ENCODE data around the gene MAK.

MAK gene

DNA sequence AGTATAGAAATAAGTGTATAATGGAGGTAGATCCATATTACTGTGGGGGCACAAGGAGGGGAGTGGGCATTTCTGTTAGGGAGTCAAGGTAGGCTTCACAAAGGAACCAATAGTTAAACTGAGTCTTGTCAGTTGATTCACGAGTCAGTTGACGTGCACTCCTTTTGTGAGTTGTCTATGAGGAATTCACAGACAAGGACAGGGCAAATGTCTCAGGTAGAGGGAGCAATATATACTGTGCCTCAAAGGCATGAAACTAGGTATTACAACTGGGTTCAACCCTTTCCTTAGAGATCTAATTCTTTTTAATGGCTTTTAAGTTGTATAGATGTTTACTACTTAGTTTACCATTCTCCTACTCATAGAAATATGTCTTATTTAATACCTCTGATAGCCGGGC, 104.5 kb downstream of the MAK start:
- no peak overlapping the region for H3K27ac ChIP-seq
- no peak for DNase-seq (ENCODE audit: low read depth, low spot score)
- H3K4me3 ChIP-seq, result no peak overlapping the region
- no peak overlapping the region for H3K9ac ChIP-seq (ENCODE audit: insufficient read length)
- TF ChIP-seq POLR2AphosphoS5 (IDR thresholded peaks at IDR 0.05; ENCODE audit: borderline replicate concordance, low read depth, low read length) (no peak), EZH2 (IDR thresholded peaks at IDR 0.05) (no peak), FOXP2 (optimal IDR thresholded peaks at IDR 0.05; ENCODE audit: control extremely low read depth, extremely low read length, insufficient read depth) (no peak)
- H3K9me3 ChIP-seq (ENCODE audit: low read depth, low read length), result no peaks in the 10 kb centered on the region
- H3K36me3 ChIP-seq (ENCODE audit: insufficient read depth, low read length), result no peaks in the 10 kb centered on the region; the same call in 1 of the 2 replicates

DNA sequence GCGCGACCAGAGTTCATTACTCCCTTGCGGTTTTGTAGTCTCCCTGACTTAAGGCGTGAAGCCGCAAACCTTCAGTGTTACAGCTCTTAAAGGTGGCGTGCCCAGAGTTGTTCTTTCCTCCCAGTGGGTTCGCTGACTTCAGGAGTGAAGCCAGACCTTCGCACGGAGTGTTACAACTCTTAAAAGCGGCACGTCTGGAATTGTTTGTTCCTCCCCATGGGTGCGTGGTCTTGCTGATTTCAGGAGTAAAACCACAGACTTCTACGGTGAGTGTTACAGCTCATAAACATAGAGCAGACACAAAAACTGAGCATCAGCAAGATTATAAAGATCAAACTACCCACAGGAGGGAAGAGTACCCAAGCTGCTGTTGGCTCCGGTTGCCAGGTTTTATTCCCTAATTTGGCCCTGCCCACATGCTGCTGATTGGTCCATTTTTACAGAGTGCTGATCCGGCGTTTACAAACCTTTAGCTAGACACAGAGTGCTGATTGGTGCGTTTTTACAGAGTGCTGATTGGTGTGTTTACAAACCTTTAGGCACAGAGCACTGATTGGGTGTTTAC, 105.1 kb downstream of the MAK start:
- peak; percentile 75 for TF ChIP-seq POLR2AphosphoS5 (IDR thresholded peaks at IDR 0.05; ENCODE audit: borderline replicate concordance, low read depth, low read length)
- TF ChIP-seq EZH2 (IDR thresholded peaks at IDR 0.05), result no peak
- peak; percentile 10 for DNase-seq (ENCODE audit: low read depth, low spot score)
- no peak overlapping the region for H3K4me3 ChIP-seq
- no peak overlapping the region for H3K9ac ChIP-seq (ENCODE audit: insufficient read length)
- no peaks in the 10 kb centered on the region; the same call in 1 of the 2 replicates for H3K36me3 ChIP-seq (ENCODE audit: insufficient read depth, low read length)
- H3K9me3 ChIP-seq (ENCODE audit: low read depth, low read length), result no peaks in the 10 kb centered on the region
- H3K27ac ChIP-seq, result no peak overlapping the region

DNA sequence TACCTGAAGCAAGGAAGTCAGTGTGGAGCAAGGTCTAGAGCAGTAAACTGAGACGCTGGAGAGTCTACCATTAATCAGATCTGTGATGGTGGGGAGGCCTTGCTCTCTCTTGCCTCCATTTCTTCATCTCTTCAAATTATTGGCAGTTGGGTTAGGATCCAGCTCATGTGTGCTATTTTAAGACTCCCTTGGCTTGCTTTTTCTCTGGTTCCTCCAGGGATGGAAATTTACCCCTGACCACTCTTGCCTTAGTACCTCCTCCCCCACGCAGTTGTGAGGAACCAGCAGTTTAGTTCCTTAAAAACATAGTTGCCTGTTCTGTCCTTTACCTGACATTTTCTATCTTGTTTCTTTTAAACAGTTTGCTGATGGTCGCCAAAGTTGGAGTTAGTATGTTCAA, 108.1 kb downstream of the MAK start:
- TF ChIP-seq POLR2AphosphoS5 (IDR thresholded peaks at IDR 0.05; ENCODE audit: borderline replicate concordance, low read depth, low read length), result no peak
- no peak for TF ChIP-seq EZH2 (IDR thresholded peaks at IDR 0.05)
- TF ChIP-seq FOXP2 (optimal IDR thresholded peaks at IDR 0.05; ENCODE audit: control extremely low read depth, extremely low read length, insufficient read depth), result no peak
- no peak for DNase-seq (ENCODE audit: low read depth, low spot score)
- Histone ChIP-seq H3K36me3 (ENCODE audit: insufficient read depth, low read length) (no peaks in the 10 kb centered on the region; the same call in 1 of the 2 replicates), H3K9me3 (ENCODE audit: low read depth, low read length) (no peaks in the 10 kb centered on the region), H3K9ac (ENCODE audit: insufficient read length) (no peak overlapping the region), H3K27ac (no peak overlapping the region), H3K4me3 (no peak overlapping the region)

DNA sequence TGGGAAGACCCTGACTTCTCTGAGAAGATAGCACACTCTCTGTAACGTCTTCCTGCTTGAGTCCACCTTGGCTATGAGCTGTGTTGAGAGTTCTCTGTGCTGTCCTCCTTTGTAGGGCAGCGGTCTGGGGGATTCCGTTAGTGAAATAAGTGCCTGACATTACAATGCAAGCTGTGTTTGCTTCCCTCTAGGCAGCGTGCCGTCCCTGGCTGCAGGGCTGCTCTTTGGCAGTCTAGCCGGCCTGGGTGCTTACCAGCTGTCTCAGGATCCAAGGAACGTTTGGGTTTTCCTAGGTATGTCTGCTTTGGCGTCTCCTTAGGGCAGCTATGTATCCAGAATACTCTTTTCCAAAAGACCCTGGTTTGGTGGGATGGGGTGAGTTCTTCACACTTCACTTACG, 112.6 kb downstream of the MAK start:
- H3K27ac ChIP-seq, result no peak overlapping the region

DNA sequence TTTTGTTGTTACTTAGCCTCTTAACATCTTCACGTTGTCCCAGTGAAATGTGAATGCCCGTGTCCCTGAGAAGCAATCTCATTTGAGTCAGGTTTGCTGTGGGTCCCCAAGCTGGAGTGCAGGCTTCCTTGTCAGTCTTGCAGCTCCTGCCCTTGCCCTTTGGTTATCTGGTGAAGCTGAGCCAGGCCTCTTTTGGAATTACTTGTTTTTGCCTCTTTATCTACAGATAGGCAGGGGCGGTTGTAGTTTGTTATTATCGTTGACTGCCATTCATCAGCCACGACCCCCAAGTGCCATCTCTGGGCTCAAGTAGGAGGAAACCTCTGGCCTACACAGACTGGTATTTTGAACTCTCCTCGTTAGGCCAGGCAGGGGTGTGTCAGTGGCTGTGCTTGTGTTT, 113.3 kb downstream of the MAK start:
- DNase-seq (ENCODE audit: low read depth, low spot score), result no peak
- H3K9me3 ChIP-seq (ENCODE audit: low read depth, low read length), result no peaks in the 10 kb centered on the region
- no peak overlapping the region for H3K4me3 ChIP-seq
- no peak overlapping the region for H3K27ac ChIP-seq
- H3K9ac ChIP-seq (ENCODE audit: insufficient read length), result no peak overlapping the region
- H3K36me3 ChIP-seq (ENCODE audit: insufficient read depth, low read length), result no peaks in the 10 kb centered on the region; the same call in 1 of the 2 replicates
- TF ChIP-seq POLR2AphosphoS5 (IDR thresholded peaks at IDR 0.05; ENCODE audit: borderline replicate concordance, low read depth, low read length) (no peak), EZH2 (IDR thresholded peaks at IDR 0.05) (no peak), FOXP2 (optimal IDR thresholded peaks at IDR 0.05; ENCODE audit: control extremely low read depth, extremely low read length, insufficient read depth) (no peak)

More for the DNA sequence above, 112.6 kb downstream of the MAK start:
- no peaks in the 10 kb centered on the region for H3K9me3 ChIP-seq (ENCODE audit: low read depth, low read length)
- H3K4me3 ChIP-seq, result no peak overlapping the region
- TF ChIP-seq FOXP2 (optimal IDR thresholded peaks at IDR 0.05; ENCODE audit: control extremely low read depth, extremely low read length, insufficient read depth) (no peak), EZH2 (IDR thresholded peaks at IDR 0.05) (no peak), POLR2AphosphoS5 (IDR thresholded peaks at IDR 0.05; ENCODE audit: borderline replicate concordance, low read depth, low read length) (no peak)
- no peak overlapping the region for H3K9ac ChIP-seq (ENCODE audit: insufficient read length)
- DNase-seq (ENCODE audit: low read depth, low spot score), result no peak
- H3K36me3 ChIP-seq (ENCODE audit: insufficient read depth, low read length), result no peaks in the 10 kb centered on the region; the same call in 1 of the 2 replicates

DNA sequence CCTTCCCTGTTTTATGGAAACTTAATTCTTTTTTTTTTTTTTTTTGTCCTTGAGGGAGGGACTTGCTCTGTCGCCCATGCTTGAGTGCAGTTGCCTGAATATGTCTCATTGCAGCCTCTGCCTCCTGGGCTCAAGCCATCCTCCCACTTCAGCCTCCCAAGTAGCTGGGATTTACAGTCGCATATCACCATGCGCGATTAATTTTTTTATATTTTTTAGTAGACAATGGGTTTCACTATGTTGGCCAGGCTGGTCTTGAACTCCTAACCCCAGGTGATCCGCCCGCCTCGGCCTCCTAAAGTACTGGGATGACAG, 114.8 kb downstream of the MAK start:
- Histone ChIP-seq H3K27ac (peak overlapping the region; percentile 72; the same call in 1 of the 2 replicates), H3K9ac (ENCODE audit: insufficient read length) (peak overlapping the region; percentile 90), H3K4me3 (peak overlapping the region; percentile 88), H3K9me3 (ENCODE audit: low read depth, low read length) (no peaks in the 10 kb centered on the region), H3K36me3 (ENCODE audit: insufficient read depth, low read length) (no peaks in the 10 kb centered on the region; the same call in 1 of the 2 replicates)
- TF ChIP-seq POLR2AphosphoS5 (IDR thresholded peaks at IDR 0.05; ENCODE audit: borderline replicate concordance, low read depth, low read length), result no peak
- no peak for TF ChIP-seq EZH2 (IDR thresholded peaks at IDR 0.05)
- no peak for TF ChIP-seq FOXP2 (optimal IDR thresholded peaks at IDR 0.05; ENCODE audit: control extremely low read depth, extremely low read length, insufficient read depth)
- no peak for DNase-seq (ENCODE audit: low read depth, low spot score)

DNA sequence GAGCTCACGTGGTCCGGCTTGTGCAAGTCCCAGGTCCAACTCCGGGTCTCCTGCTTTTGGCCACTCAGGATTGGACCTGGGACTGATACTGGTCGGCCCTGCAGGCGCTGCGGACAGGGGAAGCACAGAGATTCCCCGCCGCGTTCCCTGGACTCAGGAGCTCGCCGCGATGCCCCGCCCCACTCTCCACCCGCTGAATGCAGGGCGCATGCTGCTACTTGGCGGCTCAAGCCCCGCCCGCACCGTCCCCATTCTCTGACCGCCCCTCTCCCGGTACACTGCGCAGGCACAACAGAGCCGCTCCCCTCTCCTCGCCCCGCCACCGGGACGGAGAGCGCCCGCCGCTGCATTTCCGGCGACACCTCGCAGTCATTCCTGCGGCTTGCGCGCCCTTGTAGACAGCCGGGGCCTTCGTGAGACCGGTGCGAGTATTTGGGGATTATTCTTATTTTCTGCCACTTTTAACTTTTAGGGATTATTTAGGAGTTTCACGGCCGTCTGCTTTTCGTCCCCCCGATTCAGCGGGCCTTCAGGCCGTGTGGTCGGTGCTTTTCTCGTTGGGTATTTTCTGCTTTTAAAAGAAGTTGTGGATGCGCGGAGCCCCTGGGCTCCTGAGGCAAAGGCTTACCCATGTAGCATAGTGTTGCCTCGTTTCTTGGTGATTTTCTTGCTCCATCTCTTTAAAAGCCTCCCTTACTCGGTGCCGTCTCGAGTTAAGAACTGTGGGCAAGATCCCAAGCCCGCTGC, 115.3 kb downstream of the MAK start, which contains the start of gene TMEM14C:
TMEM14C (plus strand) TSS at position 251 of the 747 bp plus-strand sequence. CDS start 1,544 bp downstream, outside the sequence.
- Histone ChIP-seq H3K9me3 (ENCODE audit: low read depth, low read length) (no peaks in the 10 kb centered on the region), H3K27ac (peak within 1 kb of the TSS; percentile 75), H3K4me3 (peak within 1 kb of the TSS; percentile 88), H3K9ac (ENCODE audit: insufficient read length) (peak within 1 kb of the TSS; percentile 90), H3K36me3 (ENCODE audit: insufficient read depth, low read length) (no peaks in the 10 kb centered on the region; the same call in 1 of the 2 replicates)
- TF ChIP-seq POLR2AphosphoS5 (IDR thresholded peaks at IDR 0.05; ENCODE audit: borderline replicate concordance, low read depth, low read length) (peak; percentile 92), EZH2 (IDR thresholded peaks at IDR 0.05) (no peak), FOXP2 (optimal IDR thresholded peaks at IDR 0.05; ENCODE audit: control extremely low read depth, extremely low read length, insufficient read depth) (no peak)
- DNase-seq (ENCODE audit: low read depth, low spot score), result no peak

DNA sequence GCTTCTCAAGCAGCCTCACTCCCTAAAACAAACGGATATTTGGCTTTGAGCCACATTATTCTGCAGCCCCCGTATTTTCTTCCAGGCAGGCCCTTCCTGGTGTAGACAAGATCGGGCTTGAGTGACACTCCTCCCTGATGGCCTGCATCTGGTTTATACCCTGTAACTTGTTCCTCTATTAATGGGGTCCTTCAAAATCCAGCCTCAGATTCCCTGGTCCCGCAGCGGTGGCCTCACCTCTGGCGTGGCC, 115.8 kb downstream of the MAK start:
- H3K27ac ChIP-seq, result peak overlapping the region; percentile 47; the same call in 1 of the 2 replicates
- DNase-seq (ENCODE audit: low read depth, low spot score), result no peak

More for the DNA sequence above, 115.8 kb downstream of the MAK start:
- no peak for TF ChIP-seq FOXP2 (optimal IDR thresholded peaks at IDR 0.05; ENCODE audit: control extremely low read depth, extremely low read length, insufficient read depth)
- no peak for TF ChIP-seq EZH2 (IDR thresholded peaks at IDR 0.05)
- TF ChIP-seq POLR2AphosphoS5 (IDR thresholded peaks at IDR 0.05; ENCODE audit: borderline replicate concordance, low read depth, low read length), result no peak
- H3K4me3 ChIP-seq, result peak overlapping the region; percentile 88
- H3K9me3 ChIP-seq (ENCODE audit: low read depth, low read length), result no peaks in the 10 kb centered on the region
- no peaks in the 10 kb centered on the region; the same call in 1 of the 2 replicates for H3K36me3 ChIP-seq (ENCODE audit: insufficient read depth, low read length)
- peak overlapping the region; percentile 90 for H3K9ac ChIP-seq (ENCODE audit: insufficient read length)
